Activated naive CD8-positive, alpha-beta T cell treated with anti-CD3 and anti-CD28 coated beads, Interleukin-2, amount 50 U/mL, for 24 hours (primary cell): ENCODE data around the gene P3H2.

ENCODE experiments used
- ATAC-seq: fragments of 150-1000 bp; cut with Tn5 transposase; one replicate; pipeline ENCODE4 v1.10.0; 2021
- DNase-seq: peaks from one replicate; pipeline ENCODE4 v3.0.0; 2021
- H3K27ac Mint-ChIP-seq: one replicate; pipeline ENCODE4 v1.8.0; 2021; ENCODE audit warnings: mild to moderate bottlenecking, mixed read lengths
- H3K27me3 Mint-ChIP-seq: one replicate; pipeline ENCODE4 v1.8.0; 2021; ENCODE audit warnings: mixed read lengths
- H3K36me3 Mint-ChIP-seq: one replicate; pipeline ENCODE4 v1.8.0; 2021; ENCODE audit warnings: low read depth, mixed read lengths
- H3K4me1 Mint-ChIP-seq: one replicate; pipeline ENCODE4 v1.8.0; 2021; ENCODE audit warnings: mixed read lengths
- H3K4me3 Mint-ChIP-seq: one replicate; pipeline ENCODE4 v1.8.0; 2021; ENCODE audit warnings: mild to moderate bottlenecking, moderate library complexity, mixed read lengths
- H3K9me3 Mint-ChIP-seq: one replicate; pipeline ENCODE4 v1.8.0; 2021; ENCODE audit warnings: mixed read lengths

The P3H2 gene

GRCh38 chr3:190016966-190017365 is 103.7 kb downstream of the P3H2 start:
- H3K4me1 Mint-ChIP-seq, result no peaks in the 10 kb centered on the region
- no peak for DNase-seq
- no peak overlapping the region for H3K27ac Mint-ChIP-seq
- H3K27me3 Mint-ChIP-seq, result peaks cover 13% of the 10 kb centered on the region
- no peaks in the 10 kb centered on the region for H3K36me3 Mint-ChIP-seq
- H3K4me3 Mint-ChIP-seq, result no peak overlapping the region
- no peak for ATAC-seq
- no peaks in the 10 kb centered on the region for H3K9me3 Mint-ChIP-seq

GRCh38 chr3:190014940-190015339 is 105.8 kb downstream of the P3H2 start:
- Mint-ChIP-seq H3K4me1 (no peaks in the 10 kb centered on the region), H3K36me3 (no peaks in the 10 kb centered on the region), H3K27me3 (peaks cover 12% of the 10 kb centered on the region), H3K27ac (no peak overlapping the region), H3K9me3 (no peaks in the 10 kb centered on the region), H3K4me3 (no peak overlapping the region)
- ATAC-seq (no peak), DNase-seq (no peak)

- Mint-ChIP-seq H3K4me3 (no peak overlapping the region), H3K36me3 (no peaks in the 10 kb centered on the region), H3K27me3 (peaks cover 12% of the 10 kb centered on the region), H3K4me1 (no peaks in the 10 kb centered on the region), H3K9me3 (no peaks in the 10 kb centered on the region), H3K27ac (no peak overlapping the region)
- no peak for DNase-seq
- no peak for ATAC-seq
Measured at GRCh38 chr3:190013943-190014924, 106.5 kb downstream of the P3H2 start.

- H3K9me3 Mint-ChIP-seq, result no peaks in the 10 kb centered on the region
Measured at GRCh38 chr3:190012784-190013183, 107.9 kb downstream of the P3H2 start.

GRCh38 chr3:190012314-190012782 is 108.3 kb downstream of the P3H2 start:
- no peak overlapping the region for H3K27ac Mint-ChIP-seq
- DNase-seq, result no peak

More at GRCh38 chr3:190012784-190013183, 107.9 kb downstream of the P3H2 start:
- no peak overlapping the region for H3K4me3 Mint-ChIP-seq
- peaks cover 10% of the 10 kb centered on the region for H3K27me3 Mint-ChIP-seq
- H3K4me1 Mint-ChIP-seq, result no peaks in the 10 kb centered on the region
- ATAC-seq, result no peak
- no peak overlapping the region for H3K27ac Mint-ChIP-seq
- no peak for DNase-seq
- no peaks in the 10 kb centered on the region for H3K36me3 Mint-ChIP-seq

GRCh38 chr3:190010486-190010885 is 110.2 kb downstream of the P3H2 start:
- H3K9me3 Mint-ChIP-seq, result no peaks in the 10 kb centered on the region

More at GRCh38 chr3:190012314-190012782, 108.3 kb downstream of the P3H2 start:
- Mint-ChIP-seq H3K4me3 (no peak overlapping the region), H3K27me3 (peaks cover 10% of the 10 kb centered on the region), H3K36me3 (no peaks in the 10 kb centered on the region), H3K9me3 (no peaks in the 10 kb centered on the region), H3K4me1 (no peaks in the 10 kb centered on the region)
- ATAC-seq, result no peak

GRCh38 chr3:190009614-190010013 is 111.1 kb downstream of the P3H2 start:
- H3K4me1 Mint-ChIP-seq, result no peaks in the 10 kb centered on the region
- H3K27ac Mint-ChIP-seq, result no peak overlapping the region
- ATAC-seq, result no peak
- no peaks in the 10 kb centered on the region for H3K9me3 Mint-ChIP-seq
- H3K27me3 Mint-ChIP-seq, result peaks cover 14% of the 10 kb centered on the region
- H3K4me3 Mint-ChIP-seq, result no peak overlapping the region
- DNase-seq, result no peak
- H3K36me3 Mint-ChIP-seq, result no peaks in the 10 kb centered on the region

More at GRCh38 chr3:190010486-190010885, 110.2 kb downstream of the P3H2 start:
- ATAC-seq (no peak), DNase-seq (no peak)
- Mint-ChIP-seq H3K27me3 (peaks cover 14% of the 10 kb centered on the region), H3K4me1 (no peaks in the 10 kb centered on the region), H3K4me3 (no peak overlapping the region), H3K27ac (no peak overlapping the region), H3K36me3 (no peaks in the 10 kb centered on the region)

GRCh38 chr3:190008432-190008831 is 112.3 kb downstream of the P3H2 start:
- DNase-seq (no peak), ATAC-seq (no peak)
- Mint-ChIP-seq H3K9me3 (no peaks in the 10 kb centered on the region), H3K27me3 (peaks cover 14% of the 10 kb centered on the region), H3K36me3 (no peaks in the 10 kb centered on the region), H3K4me3 (no peak overlapping the region), H3K4me1 (no peaks in the 10 kb centered on the region), H3K27ac (no peak overlapping the region)

GRCh38 chr3:190005343-190006113 is 115.2 kb downstream of the P3H2 start:
- H3K36me3 Mint-ChIP-seq, result no peaks in the 10 kb centered on the region
- DNase-seq (no peak), ATAC-seq (no peak)
- H3K27ac Mint-ChIP-seq, result no peak overlapping the region
- no peaks in the 10 kb centered on the region for H3K9me3 Mint-ChIP-seq
- peaks cover 12% of the 10 kb centered on the region for H3K27me3 Mint-ChIP-seq
- no peak overlapping the region for H3K4me3 Mint-ChIP-seq
- no peaks in the 10 kb centered on the region for H3K4me1 Mint-ChIP-seq

- Mint-ChIP-seq H3K9me3 (no peaks in the 10 kb centered on the region), H3K4me3 (no peak overlapping the region), H3K27ac (no peak overlapping the region), H3K4me1 (no peaks in the 10 kb centered on the region), H3K27me3 (peaks cover 12% of the 10 kb centered on the region), H3K36me3 (no peaks in the 10 kb centered on the region)
- DNase-seq (no peak), ATAC-seq (no peak)
Measured at GRCh38 chr3:190004656-190005055, 116.0 kb downstream of the P3H2 start.

- ATAC-seq (no peak), DNase-seq (no peak)
- Mint-ChIP-seq H3K4me3 (no peak overlapping the region), H3K36me3 (no peaks in the 10 kb centered on the region), H3K27ac (no peak overlapping the region), H3K4me1 (no peaks in the 10 kb centered on the region), H3K9me3 (no peaks in the 10 kb centered on the region), H3K27me3 (peaks cover 10% of the 10 kb centered on the region)
Measured at GRCh38 chr3:190003681-190004123, 117.0 kb downstream of the P3H2 start.

GRCh38 chr3:190003068-190003467 is 117.6 kb downstream of the P3H2 start:
- Mint-ChIP-seq H3K9me3 (no peaks in the 10 kb centered on the region), H3K4me3 (no peak overlapping the region), H3K27ac (no peak overlapping the region), H3K36me3 (no peaks in the 10 kb centered on the region), H3K4me1 (no peaks in the 10 kb centered on the region), H3K27me3 (peaks cover 10% of the 10 kb centered on the region)
- ATAC-seq (no peak), DNase-seq (no peak)

GRCh38 chr3:190001426-190001825 is 119.3 kb downstream of the P3H2 start:
- Mint-ChIP-seq H3K9me3 (no peaks in the 10 kb centered on the region), H3K36me3 (no peaks in the 10 kb centered on the region), H3K27me3 (peaks cover 8% of the 10 kb centered on the region), H3K27ac (no peak overlapping the region), H3K4me1 (no peaks in the 10 kb centered on the region), H3K4me3 (no peak overlapping the region)
- DNase-seq (no peak), ATAC-seq (no peak)

- ATAC-seq (no peak), DNase-seq (no peak)
- H3K27me3 Mint-ChIP-seq, result peaks cover 11% of the 10 kb centered on the region
- H3K27ac Mint-ChIP-seq, result no peak overlapping the region
- H3K4me3 Mint-ChIP-seq, result no peak overlapping the region
- no peaks in the 10 kb centered on the region for H3K9me3 Mint-ChIP-seq
- no peaks in the 10 kb centered on the region for H3K36me3 Mint-ChIP-seq
- H3K4me1 Mint-ChIP-seq, result no peaks in the 10 kb centered on the region
Measured at GRCh38 chr3:190000861-190001196, 119.9 kb downstream of the P3H2 start.
